ENCODE data around the gene DROSHA.

The DROSHA gene

GRCh38 chr5:31435730-31436129, 96.2 kb downstream of the DROSHA start:
- peaks cover 43% of the 10 kb centered on the region for H3K36me3 Mint-ChIP-seq
- H3K27me3 Mint-ChIP-seq: no peaks in the 10 kb centered on the region
- DNase-seq (ENCODE audit: low spot score in 2 of 2): no peak
- H3K27ac Mint-ChIP-seq: no peak overlapping the region
- no peak overlapping the region for H3K4me3 Mint-ChIP-seq
- no peaks in the 10 kb centered on the region for H3K4me1 Mint-ChIP-seq
- no peak for ATAC-seq (ENCODE audit: low read depth)
- no peaks in the 10 kb centered on the region for H3K9me3 Mint-ChIP-seq

GRCh38 chr5:31434898-31435297, 97.0 kb downstream of the DROSHA start:
- Mint-ChIP-seq H3K36me3 (peaks cover 46% of the 10 kb centered on the region), H3K27ac (no peak overlapping the region), H3K4me3 (no peak overlapping the region), H3K27me3 (no peaks in the 10 kb centered on the region), H3K4me1 (no peaks in the 10 kb centered on the region), H3K9me3 (no peaks in the 10 kb centered on the region)
- DNase-seq (ENCODE audit: low spot score in 2 of 2) (no peak), ATAC-seq (ENCODE audit: low read depth) (no peak)

DNA sequence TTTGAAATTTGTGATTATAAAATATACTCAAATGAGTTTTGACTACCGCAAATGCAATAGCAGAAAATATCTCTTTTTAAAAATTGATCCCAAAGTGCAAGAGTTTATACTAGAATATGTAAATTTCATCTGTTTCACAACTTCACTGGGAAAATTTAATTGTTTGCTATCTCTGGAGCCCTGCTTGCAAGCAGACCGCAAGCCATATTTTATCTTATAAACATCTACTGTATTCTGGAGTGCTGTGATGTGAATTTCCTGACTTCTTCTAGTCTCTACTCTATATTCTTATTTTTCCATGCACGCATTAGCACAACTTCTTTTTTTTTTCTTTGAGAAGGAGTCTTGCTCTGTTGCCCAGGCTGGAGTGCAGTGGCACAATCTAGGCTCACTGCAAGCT, 98.7 kb downstream of the DROSHA start:
- H3K36me3 Mint-ChIP-seq: peaks cover 38% of the 10 kb centered on the region
- DNase-seq (ENCODE audit: low spot score in 2 of 2) (no peak), ATAC-seq (ENCODE audit: low read depth) (no peak)
- no peaks in the 10 kb centered on the region for H3K27me3 Mint-ChIP-seq
- H3K4me1 Mint-ChIP-seq: no peaks in the 10 kb centered on the region
- H3K9me3 Mint-ChIP-seq: no peaks in the 10 kb centered on the region
- H3K4me3 Mint-ChIP-seq: no peak overlapping the region
- no peak overlapping the region for H3K27ac Mint-ChIP-seq

DNA sequence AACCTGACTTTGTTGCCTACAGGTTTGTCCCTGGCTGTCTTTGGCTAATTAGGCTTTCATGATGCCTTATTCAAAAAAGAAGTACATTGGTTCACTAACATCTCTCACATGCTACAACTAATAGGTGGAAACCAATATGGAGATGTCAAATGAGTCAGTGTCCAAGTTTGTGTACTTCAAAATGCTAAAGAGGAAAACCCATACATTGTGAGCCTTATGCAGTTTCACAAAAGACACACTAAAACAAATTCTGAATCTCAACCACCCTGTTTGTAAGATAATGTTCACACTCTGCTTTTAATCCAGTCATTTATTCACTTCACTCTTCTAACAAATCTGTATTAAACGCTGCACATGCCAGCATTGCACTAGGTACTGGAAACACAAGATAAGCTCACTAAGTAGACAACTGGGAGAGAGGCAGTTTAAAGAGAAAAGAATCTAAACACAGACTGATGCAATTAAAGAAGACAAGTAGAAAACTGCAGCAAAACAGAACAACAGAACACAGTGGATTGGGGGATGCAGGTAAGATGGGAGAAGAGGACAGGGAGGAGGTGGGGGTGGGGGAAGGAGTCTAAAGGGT, 104.1 kb downstream of the DROSHA start:
- Mint-ChIP-seq H3K4me1 (no peaks in the 10 kb centered on the region), H3K27ac (no peak overlapping the region), H3K4me3 (no peak overlapping the region), H3K27me3 (no peaks in the 10 kb centered on the region), H3K9me3 (no peaks in the 10 kb centered on the region), H3K36me3 (peaks cover 38% of the 10 kb centered on the region)
- DNase-seq (ENCODE audit: low spot score in 2 of 2): no peak
- ATAC-seq (ENCODE audit: low read depth): no peak

DNA sequence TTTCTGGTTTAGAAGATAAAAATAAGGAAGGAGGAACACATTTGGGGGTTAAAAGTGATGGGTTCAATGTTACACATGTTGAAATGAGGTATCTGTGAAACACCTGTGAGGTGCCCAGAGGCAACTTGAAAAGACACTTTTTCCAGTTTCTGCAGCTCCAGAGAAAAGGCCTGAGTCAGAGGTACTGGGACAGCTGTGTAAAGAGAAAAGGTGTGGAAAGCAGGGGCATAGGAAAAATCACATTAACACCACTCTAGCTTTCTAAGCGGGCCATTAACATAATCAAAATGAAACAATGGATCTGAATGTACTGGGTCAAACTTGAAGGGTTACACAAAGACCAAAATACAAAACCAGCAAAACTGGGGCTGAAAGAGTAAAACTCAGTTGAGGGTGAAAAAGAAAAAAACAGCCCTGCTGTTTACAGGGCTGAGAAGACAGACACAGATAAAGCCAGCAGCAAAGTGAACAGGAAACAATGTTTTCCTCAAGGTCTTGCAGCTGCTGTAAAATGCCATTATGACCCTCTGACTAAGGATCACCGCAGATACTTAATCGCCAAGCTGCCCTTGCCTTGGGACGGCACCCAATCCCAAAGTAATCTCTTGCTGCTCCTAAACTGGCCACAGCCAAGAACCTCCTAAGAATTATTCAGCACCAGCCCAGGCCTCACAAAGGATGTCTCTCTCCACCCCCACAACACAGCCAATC, 104.7 kb downstream of the DROSHA start:
- no peak for ATAC-seq (ENCODE audit: low read depth)
- H3K4me1 Mint-ChIP-seq: no peaks in the 10 kb centered on the region
- no peaks in the 10 kb centered on the region for H3K27me3 Mint-ChIP-seq
- no peak overlapping the region for H3K27ac Mint-ChIP-seq
- no peak overlapping the region for H3K4me3 Mint-ChIP-seq
- no peak for DNase-seq (ENCODE audit: low spot score in 2 of 2)
- no peaks in the 10 kb centered on the region for H3K9me3 Mint-ChIP-seq
- peaks cover 37% of the 10 kb centered on the region for H3K36me3 Mint-ChIP-seq

GRCh38 chr5:31421806-31422586, 109.9 kb downstream of the DROSHA start:
- Mint-ChIP-seq H3K4me1 (no peaks in the 10 kb centered on the region), H3K36me3 (peaks cover 31% of the 10 kb centered on the region), H3K4me3 (no peak overlapping the region), H3K27ac (no peak overlapping the region), H3K9me3 (no peaks in the 10 kb centered on the region), H3K27me3 (no peaks in the 10 kb centered on the region)
- no peak for DNase-seq (ENCODE audit: low spot score in 2 of 2)
- ATAC-seq (ENCODE audit: low read depth): no peak

DNA sequence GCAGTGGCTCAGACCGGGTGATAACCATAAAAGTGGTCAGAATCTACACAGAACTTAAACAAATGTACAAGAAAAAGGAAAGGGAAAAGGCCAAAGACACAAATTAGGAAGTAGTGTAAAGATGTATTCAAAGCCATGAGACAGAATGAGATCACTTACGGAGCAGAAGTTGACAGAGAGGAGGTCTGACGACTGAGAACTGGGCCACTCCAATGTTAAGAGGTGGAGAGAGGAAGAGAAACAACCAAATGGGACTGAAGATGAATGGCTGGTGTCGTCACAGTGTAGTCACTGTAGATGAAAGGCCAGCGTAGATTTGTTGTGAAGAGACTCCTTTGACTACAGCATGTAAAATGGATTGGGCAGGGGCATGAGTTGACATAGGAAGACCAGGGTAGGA, 114.4 kb downstream of the DROSHA start:
- H3K36me3 Mint-ChIP-seq: peaks cover 24% of the 10 kb centered on the region
- no peak overlapping the region for H3K4me3 Mint-ChIP-seq
- no peak for ATAC-seq (ENCODE audit: low read depth)
- no peak overlapping the region for H3K27ac Mint-ChIP-seq
- H3K4me1 Mint-ChIP-seq: no peaks in the 10 kb centered on the region
- no peaks in the 10 kb centered on the region for H3K9me3 Mint-ChIP-seq
- no peak for DNase-seq (ENCODE audit: low spot score in 2 of 2)
- H3K27me3 Mint-ChIP-seq: no peaks in the 10 kb centered on the region

- ATAC-seq (ENCODE audit: low read depth) (no peak), DNase-seq (ENCODE audit: low spot score in 2 of 2) (no peak)
- no peaks in the 10 kb centered on the region for H3K27me3 Mint-ChIP-seq
- no peaks in the 10 kb centered on the region for H3K4me1 Mint-ChIP-seq
- H3K27ac Mint-ChIP-seq: no peak overlapping the region
- no peak overlapping the region for H3K4me3 Mint-ChIP-seq
- H3K9me3 Mint-ChIP-seq: no peaks in the 10 kb centered on the region
- peaks cover 24% of the 10 kb centered on the region for H3K36me3 Mint-ChIP-seq
Observed at GRCh38 chr5:31416547-31416946, 115.3 kb downstream of the DROSHA start.

- ATAC-seq (ENCODE audit: low read depth) (no peak), DNase-seq (ENCODE audit: low spot score in 2 of 2) (no peak)
- H3K9me3 Mint-ChIP-seq: no peaks in the 10 kb centered on the region
- no peak overlapping the region for H3K4me3 Mint-ChIP-seq
- H3K27me3 Mint-ChIP-seq: no peaks in the 10 kb centered on the region
- no peaks in the 10 kb centered on the region for H3K4me1 Mint-ChIP-seq
- H3K36me3 Mint-ChIP-seq: peaks cover 21% of the 10 kb centered on the region
- H3K27ac Mint-ChIP-seq: no peak overlapping the region
Observed at GRCh38 chr5:31415960-31416359, 115.9 kb downstream of the DROSHA start.

- peaks cover 17% of the 10 kb centered on the region for H3K36me3 Mint-ChIP-seq
- no peaks in the 10 kb centered on the region for H3K9me3 Mint-ChIP-seq
- no peak overlapping the region for H3K4me3 Mint-ChIP-seq
- ATAC-seq (ENCODE audit: low read depth) (no peak), DNase-seq (ENCODE audit: low spot score in 2 of 2) (no peak)
- no peaks in the 10 kb centered on the region for H3K27me3 Mint-ChIP-seq
- H3K27ac Mint-ChIP-seq: no peak overlapping the region
- no peaks in the 10 kb centered on the region for H3K4me1 Mint-ChIP-seq
Observed at GRCh38 chr5:31415009-31415923, 116.6 kb downstream of the DROSHA start.

DNA sequence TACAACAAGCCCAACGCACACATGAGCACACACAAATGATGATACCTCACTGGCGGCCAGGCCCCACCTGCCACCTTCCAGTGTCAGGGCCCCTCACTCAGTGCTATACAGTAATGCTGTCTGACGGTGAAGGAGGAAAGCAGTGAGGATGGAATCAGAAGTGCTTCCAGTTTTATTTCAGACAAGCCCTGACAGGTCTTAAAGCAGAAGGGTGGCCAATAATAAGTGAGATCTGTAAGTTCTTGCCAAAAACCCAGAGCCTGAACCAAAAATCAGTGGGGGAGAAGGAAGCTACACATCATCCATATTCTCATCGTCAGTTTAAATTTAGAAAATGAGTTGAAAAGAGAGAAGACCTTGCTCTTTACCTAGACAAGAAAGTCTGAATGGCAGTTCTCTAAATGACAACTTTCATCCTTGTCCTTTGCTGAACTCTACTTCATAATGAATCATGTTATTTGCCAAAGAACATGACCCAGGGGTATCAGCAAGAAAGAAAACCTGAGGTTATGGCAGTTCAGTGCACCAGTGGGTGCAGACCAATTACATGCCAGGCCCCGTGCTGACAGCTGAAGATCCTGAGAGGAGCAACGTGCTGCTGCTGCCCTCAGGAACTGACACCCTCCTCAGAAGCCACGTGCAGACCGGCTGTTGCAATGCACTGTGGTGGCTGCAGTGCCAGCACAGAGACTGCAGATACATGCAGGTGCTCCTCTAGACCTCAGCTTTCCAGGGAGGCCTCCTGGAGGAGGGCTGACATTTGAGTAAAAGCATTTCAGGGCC, 118.7 kb downstream of the DROSHA start:
- H3K4me3 Mint-ChIP-seq: no peak overlapping the region
- no peaks in the 10 kb centered on the region for H3K4me1 Mint-ChIP-seq
- no peak overlapping the region for H3K27ac Mint-ChIP-seq
- H3K27me3 Mint-ChIP-seq: no peaks in the 10 kb centered on the region
- ATAC-seq (ENCODE audit: low read depth) (no peak), DNase-seq (ENCODE audit: low spot score in 2 of 2) (no peak)
- peaks cover 23% of the 10 kb centered on the region for H3K36me3 Mint-ChIP-seq
- no peaks in the 10 kb centered on the region for H3K9me3 Mint-ChIP-seq

DNA sequence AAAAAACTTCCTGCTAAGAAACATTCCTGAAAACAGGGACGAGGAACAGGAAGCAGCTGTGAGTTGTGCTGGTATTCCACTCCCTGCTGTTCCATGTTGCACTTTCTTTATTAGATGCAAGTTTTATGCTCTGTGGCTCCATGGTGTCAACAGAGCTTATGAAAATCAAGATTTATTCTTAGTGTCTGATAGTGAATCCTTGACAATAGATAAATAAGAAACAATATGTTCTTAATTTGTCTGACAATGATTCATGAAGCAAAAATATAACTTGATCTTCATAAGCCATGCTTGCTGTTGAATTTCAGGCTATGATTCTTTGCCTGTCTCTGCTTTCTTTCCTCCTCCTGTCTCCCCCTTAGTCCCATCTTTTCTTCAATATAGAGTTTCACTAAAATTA, 119.6 kb downstream of the DROSHA start:
- H3K27ac Mint-ChIP-seq: no peak overlapping the region
- H3K4me3 Mint-ChIP-seq: no peak overlapping the region
- DNase-seq (ENCODE audit: low spot score in 2 of 2): no peak
- H3K27me3 Mint-ChIP-seq: no peaks in the 10 kb centered on the region
- H3K9me3 Mint-ChIP-seq: no peaks in the 10 kb centered on the region
- no peaks in the 10 kb centered on the region for H3K4me1 Mint-ChIP-seq
- no peak for ATAC-seq (ENCODE audit: low read depth)
- peaks cover 24% of the 10 kb centered on the region for H3K36me3 Mint-ChIP-seq

DNA sequence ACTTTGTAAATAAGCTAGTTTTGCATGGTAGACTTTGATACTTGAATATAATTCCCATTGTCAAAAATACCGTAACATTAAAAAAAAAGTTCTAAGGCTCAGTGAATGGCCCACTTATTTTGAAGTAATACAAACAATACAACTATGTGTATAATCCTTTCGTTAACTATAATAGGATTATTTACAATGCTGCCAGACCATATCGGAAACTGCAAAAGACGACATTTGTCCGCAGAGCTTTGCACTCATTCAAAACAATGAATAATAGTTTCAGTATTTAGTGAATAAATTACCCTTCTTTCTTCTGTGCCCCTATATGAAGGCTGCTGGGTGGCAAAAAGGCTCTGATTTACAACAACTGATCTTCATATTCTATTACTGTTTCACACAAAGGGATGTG, 121.8 kb downstream of the DROSHA start:
- H3K4me1 Mint-ChIP-seq: no peaks in the 10 kb centered on the region
- H3K27me3 Mint-ChIP-seq: no peaks in the 10 kb centered on the region
- H3K4me3 Mint-ChIP-seq: no peak overlapping the region
- no peak for DNase-seq (ENCODE audit: low spot score in 2 of 2)
- ATAC-seq (ENCODE audit: low read depth): no peak
- peaks cover 30% of the 10 kb centered on the region for H3K36me3 Mint-ChIP-seq
- no peaks in the 10 kb centered on the region for H3K9me3 Mint-ChIP-seq
- no peak overlapping the region for H3K27ac Mint-ChIP-seq

Measured in memory B cell (primary cell).